ENCODE data around the gene FBP2.

The FBP2 gene

GRCh38 chr9:94603259-94604160 is 9.9 kb upstream of the FBP2 start:
- peak; percentile 77 for TF ChIP-seq CTCF (IDR thresholded peaks at IDR 0.05)

- no peak for TF ChIP-seq CTCF (IDR thresholded peaks at IDR 0.05)
These were observed 9.0 kb upstream of the FBP2 start for GRCh38 chr9:94602666-94603065.

GRCh38 chr9:94600715-94601114 is 7.1 kb upstream of the FBP2 start:
- TF ChIP-seq CTCF (IDR thresholded peaks at IDR 0.05): no peak

GRCh38 chr9:94600258-94600657 is 6.6 kb upstream of the FBP2 start:
- no peak for TF ChIP-seq CTCF (IDR thresholded peaks at IDR 0.05)

- TF ChIP-seq CTCF (IDR thresholded peaks at IDR 0.05): no peak
These were observed 5.5 kb upstream of the FBP2 start for GRCh38 chr9:94599102-94599501.

GRCh38 chr9:94591876-94592275 is 1.7 kb downstream of the FBP2 start:
- no peak for TF ChIP-seq CTCF (IDR thresholded peaks at IDR 0.05)

- TF ChIP-seq CTCF (IDR thresholded peaks at IDR 0.05): no peak
These were observed 4.9 kb downstream of the FBP2 start for GRCh38 chr9:94588681-94589080.
